ENCODE data around the gene LRMDA. TPM values are rescaled to one million over a fixed set of nuclear protein-coding genes. Genes with fewer than 3 reads are reported as not detected.

The LRMDA gene
- total RNA-seq, 1 experiment from 2014 or later = not detected

DNA sequence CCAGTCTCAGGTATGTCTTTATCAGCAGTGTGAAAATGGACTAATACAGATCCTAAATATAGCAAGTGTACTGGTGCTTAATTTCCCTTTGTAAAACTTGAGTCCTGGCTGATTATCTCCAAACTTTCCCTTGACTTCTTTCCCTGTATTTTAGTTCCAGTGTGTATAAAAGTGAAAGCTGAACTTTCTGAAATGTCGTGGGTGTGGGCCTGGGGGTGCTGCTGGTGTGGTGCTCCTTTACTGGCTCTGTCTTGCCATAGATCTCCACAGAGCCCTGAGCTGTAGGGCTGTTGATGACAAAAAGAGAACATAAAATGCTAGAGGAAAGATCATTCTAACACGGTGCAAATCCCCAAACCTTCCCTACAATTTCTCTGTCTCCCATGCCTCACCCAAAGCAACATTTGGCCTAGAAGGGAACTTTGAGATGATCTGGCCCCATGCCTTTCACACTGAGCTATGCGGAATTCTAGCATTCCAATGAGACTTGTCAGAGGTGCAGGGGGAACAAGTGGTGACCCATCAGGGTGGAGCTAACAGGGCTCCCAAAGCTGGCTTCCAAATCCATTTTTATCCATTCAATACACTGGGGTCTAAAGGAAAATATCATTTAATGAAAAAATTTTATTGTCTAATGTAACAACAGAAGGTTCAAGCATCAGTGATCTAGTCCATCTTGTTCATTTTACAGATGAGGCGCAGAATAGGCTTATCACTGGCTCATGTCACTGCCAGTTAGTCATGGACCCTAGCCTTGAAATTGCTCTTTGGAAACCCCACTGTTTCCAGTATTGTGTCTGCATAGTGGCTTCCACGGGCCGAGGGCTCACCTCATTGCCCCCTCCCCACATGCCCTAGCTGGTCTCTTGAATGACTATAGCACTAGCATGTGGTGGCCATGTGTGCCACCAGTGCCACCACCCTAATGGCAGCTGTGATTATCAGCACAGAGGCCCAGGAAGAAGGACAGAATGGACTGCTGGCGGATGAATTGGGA, 1000.9 kb downstream of the LRMDA start:
- DNase-seq (ENCODE audit: low read depth) = peak; percentile 74

DNA sequence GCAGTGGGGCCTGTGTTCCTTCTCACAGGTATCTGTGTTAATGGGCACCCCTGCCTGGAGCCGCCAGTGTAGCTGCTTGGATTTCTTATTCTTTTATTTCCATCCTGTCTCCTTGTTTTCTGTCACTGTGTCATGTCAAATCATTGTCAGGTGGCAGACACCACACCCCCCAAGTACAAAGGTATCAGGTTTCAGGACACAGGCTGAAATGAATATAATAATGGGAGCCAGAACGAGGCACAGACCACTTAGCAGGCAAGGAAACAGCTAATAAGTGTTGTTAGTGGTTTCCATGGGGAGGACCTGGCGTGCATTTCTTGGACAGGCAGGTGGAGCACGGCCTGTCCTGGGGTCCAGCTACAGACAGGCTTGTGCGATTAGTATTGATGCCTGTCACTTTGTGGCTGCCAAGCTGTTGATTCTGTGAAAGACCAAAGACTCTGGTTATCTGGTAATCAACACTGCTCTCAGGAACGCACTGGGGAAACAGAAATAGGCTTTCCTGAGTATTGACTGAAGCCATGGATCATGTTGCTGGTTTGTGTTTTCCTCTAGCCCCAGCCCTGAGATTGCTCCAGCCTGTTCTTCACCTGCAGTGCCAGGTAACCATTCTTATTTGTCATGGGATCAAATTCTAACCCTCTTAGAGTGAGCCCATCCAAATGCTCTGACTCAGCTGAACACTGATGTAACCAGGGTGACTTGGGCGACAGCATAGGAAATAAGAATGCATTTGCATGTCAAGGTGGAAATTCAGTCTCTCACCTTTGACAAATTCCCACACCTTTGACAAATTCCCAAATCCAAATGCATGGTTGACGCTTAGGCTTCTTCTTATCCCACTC, 1002.0 kb downstream of the LRMDA start:
- no peak for DNase-seq (ENCODE audit: low read depth)

DNA sequence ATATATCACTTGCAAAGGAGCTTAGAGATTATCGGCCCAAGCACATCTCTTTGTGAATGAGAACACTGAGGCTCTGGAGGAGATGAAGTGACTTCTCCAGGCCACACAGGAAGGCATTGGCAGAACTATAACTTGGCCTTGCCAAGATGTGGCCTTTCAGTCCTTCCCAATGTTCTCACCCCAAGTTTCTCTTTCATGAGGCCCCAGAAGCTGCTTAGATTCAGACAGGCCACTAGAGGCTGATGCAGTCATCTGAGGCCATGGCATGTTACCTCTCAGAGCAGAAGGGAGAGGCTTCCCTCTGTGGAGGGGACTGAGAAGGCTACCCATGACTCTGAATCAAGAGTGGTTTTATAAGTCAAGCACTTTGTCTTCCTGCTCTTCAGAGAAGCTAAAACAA, 1003.7 kb downstream of the LRMDA start:
- DNase-seq (ENCODE audit: low read depth) = no peak

DNA sequence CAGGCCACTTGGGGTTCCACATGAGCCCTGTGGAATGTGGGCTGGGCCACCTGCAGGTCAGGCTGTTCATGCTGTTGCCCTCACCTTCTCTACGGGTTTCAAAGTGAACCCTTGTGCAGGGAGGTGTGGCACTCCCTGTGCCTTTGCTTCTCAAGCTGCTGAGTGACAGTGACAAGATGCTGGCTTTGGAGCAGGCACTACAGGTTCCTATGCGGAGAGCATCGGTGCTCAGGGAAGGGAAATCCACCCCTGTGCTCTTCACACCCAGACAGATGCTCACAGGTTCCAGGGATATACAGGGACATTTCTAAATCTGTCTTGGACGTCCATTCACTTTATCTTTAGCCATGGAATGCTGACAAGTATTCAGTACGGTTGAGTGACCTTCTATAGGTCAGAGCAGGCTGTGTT, 1005.0 kb downstream of the LRMDA start:
- no peak for DNase-seq (ENCODE audit: low read depth)

DNA sequence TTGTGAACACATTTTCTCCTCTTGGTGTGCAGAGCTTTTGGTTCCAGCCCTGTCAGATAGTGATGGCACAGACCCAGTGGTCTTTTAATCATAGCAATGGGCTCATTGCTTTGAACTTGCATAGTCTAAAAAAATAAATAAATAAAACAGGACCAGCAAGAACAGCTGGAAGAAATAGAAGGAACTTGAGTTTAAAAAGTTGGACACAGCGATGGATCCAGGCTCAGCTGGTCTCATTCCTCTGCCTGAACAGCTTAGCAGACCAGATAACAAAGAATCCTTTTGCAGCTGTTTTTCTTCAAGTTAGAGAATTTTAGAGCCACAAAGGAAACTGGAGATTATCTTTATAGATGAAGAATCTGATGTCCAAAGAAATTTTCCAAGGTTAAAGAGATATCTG, 1005.6 kb downstream of the LRMDA start:
- no peak for DNase-seq (ENCODE audit: low read depth)

DNA sequence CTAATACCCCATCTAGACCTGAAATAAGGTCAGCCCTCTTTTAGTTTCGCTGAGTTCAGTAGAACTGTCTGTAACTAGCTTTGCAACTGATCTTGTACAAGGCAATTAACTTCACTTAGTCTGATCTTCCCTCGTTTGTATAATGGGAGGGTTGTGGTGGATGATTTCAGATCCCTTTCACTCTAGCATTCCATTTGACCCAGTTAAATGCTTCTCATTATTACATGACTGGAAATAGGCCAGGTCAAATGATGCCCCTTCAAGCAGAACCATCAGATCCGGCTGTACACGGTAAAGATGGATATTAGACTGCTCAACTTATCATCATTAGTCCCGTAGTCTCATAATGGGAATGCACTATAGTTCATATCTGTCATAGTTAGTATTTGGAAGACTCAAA, 1009.0 kb downstream of the LRMDA start:
- DNase-seq (ENCODE audit: low read depth) = no peak

DNA sequence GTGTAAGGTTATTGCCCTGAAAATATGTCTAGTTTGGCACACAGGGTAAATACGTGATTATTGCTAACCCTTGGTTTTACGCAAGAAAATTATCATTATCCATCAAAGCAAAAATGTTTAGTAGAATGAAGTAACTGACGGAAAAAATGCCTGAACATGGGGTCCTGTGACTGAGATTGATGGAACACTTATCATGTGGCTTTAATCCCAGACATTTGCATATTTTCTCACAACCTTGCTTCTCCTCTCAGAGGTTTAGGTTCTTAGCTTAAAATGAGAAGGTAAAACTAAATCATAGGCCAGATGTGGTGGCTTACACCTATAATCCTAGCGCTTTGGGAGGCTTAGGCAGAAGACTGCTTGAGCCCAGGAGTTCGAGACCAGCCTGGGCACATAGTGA, 1010.7 kb downstream of the LRMDA start:
- DNase-seq (ENCODE audit: low read depth) = no peak

DNA sequence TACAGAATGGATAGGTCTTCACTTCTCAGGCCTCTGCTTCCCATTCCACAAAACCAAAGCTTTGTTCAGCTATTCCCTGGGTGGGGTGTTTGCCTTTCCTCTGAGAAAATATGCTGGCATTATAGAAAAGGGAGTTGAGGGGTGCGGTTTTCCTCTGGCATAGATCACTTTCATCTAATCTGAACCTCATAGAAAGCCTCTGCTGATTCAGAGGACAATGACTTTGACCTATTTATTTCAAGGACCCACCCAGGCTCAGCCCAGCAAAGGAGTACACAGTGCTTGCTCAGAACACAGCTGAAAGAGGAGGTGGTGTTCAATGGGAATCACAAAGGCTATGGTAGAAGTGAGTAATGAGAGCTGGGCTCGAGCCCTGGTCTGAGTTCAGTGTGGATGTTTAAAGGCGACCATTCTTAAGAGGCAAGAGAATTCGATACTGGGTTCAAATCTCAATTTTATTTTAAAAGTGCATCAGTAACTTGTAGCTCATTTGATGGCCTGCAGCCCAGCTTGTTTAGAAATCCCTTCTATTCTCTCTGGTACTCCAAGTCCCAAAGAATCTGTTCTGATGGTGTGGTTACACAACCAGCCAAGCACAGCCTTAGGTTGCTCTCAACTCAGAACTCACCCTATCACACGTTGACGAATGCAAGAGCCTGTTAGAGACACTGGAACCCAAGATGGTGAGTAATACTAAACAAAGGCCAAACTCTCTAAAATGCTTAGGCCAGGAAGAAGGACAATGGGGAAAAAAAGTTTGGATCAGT, 1012.8 kb downstream of the LRMDA start:
- peak; percentile 19 for DNase-seq (ENCODE audit: low read depth)

DNA sequence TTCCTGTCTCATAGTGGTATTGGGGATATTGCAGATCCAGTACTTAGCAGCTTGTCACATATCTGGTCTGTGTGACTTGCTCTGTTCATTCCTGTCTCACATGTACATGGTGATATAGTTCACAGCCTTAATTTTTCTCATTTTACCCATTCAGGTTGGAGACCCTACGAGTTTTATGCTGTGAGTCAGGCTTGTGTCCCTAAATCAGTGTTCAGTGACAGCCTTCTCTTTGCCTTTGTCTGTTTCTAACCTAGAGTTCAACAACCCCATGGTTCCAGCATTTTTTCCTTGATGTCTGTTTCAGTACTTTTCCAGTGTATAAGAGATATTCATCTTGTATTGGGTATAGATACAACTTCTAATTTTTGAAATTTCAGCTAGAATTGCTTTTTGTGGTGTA, 1016.2 kb downstream of the LRMDA start:
- no peak for DNase-seq (ENCODE audit: low read depth)

DNA sequence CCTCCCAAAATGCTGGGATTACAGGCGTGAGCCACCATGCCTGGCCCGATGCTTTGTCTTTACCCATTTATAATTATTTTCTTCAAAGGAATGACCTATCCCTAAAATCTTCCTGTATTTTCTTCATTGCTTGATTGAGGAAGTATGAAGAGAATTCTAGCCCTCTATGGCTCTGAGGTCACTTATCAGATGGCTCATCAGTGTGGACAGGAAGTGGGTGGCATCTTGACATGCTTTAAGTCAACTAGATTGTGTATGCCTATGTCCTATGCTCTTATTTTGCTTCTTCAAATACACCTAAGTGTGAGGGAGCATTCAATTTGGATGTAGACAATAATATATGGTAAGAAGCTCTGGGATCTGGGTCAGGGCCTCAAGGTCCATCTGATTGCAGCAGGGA, 1020.5 kb downstream of the LRMDA start:
- DNase-seq (ENCODE audit: low read depth) = no peak

DNA sequence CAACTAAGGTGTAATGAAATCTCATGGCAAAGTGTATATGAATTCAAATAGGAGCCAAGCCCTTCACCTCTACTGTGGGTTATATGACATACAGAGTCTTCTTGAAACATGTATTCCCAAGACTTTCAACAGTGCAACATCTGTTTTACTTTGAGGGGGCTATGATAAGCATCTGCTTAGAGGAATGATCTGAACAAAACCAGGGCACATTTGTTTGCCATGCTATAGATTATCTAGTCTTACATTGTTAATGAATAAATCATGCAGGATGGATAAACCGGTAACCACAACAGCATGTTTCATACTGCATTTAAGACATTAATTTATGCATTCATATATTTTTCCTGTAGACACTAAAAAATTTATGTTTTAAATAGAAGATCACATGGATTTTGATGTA, 1021.9 kb downstream of the LRMDA start:
- DNase-seq (ENCODE audit: low read depth) = no peak

DNA sequence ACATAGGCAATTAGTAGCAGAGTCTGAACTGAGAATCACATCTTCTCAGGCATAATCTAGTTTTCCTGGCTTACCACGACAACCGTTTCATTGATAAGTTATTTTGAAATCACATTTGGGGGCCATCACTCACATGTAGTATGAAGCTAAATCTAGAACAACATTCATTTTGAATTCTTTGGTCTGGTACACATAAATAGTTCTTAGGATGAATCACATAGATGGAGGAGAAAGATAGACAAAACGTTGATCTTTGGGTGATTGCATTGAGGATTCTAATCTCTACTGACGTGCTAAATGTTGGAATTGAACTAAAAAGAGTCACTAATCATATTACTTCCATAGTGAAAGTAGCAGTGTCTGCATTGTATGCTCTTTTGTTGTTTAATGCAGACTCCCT, 1022.6 kb downstream of the LRMDA start:
- no peak for DNase-seq (ENCODE audit: low read depth)

DNA sequence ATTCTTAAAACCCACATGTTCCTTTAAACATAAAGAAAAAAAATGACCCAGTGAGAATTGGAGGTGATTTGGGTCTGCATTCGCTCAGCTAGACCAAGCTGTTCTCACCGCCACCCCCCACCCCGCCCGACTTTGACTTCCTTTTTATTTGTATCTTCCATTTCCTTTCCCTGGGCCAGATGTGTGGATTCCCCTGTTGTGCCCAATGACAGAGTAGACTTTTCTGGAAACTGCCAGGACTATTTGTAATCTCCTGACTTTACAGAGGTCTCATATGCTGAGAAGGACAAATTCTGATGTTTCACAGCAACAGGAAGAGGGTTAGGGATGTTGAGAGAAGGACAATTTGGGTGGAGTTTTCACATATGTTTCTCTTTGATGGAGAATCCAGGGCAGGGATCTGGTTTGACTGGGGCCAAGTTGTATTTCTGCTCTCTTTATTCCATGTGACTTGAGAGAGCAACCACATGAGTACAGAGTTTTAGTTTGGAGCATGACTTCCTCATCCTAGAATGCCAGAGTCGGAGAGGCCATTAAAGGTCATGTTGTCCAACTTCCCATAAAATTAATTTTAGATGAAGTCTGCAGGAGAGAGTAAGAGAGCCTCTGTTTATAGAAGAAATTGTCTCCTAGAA, 1023.2 kb downstream of the LRMDA start:
- no peak for DNase-seq (ENCODE audit: low read depth)

DNA sequence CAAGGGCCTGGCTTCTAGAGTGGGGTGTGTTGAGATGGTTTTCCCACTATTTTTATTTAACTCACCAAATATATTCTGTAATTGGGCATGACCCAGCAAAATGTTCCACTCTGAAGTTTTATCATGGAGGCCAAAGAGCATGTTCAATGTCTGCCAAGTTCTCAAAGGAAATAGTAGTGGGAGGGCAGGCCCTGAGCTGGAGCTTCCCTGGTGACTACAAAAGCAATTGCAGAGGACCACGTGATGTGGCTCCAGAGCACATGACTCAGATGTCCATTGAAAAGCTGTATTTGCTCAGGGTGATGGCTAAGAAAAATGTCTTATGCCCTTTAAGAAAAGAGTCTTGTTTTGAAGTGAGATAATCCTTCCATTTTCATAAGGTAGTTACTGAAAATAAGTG, 1024.8 kb downstream of the LRMDA start:
- no peak for DNase-seq (ENCODE audit: low read depth)

DNA sequence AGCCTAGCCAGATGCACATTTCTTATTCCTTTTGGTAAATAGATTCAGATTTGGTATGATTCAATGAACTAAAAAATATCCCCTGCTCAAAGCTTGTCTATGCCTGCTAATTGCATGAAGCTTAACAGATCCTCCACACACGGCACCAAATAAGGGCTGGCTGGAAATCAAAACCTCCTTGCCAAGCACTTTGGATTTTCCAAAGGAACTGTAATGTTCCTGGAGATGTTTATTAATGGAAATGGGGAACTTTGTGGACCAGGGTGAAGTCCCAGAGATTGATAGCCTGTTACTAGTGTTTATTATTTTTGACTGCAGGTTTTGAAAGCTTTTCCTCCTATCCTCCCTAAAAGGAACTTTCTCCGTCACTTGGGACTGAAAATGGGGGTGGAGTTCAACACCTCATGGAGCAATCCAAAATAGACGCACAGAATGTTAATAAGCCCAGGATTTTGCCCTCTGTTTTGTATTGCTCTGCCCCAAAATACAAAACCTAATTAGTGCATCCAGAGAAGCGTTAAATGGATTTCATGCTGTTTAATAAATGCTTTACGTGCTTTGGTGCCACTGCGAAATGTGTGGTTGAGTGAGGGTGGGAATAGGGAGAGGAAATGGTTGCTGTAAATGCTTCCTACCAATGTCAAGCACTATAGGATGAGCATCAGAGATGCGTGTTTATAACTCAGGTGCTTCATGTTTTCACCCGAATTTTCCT, 1027.7 kb downstream of the LRMDA start:
- no peak for DNase-seq (ENCODE audit: low read depth)

DNA sequence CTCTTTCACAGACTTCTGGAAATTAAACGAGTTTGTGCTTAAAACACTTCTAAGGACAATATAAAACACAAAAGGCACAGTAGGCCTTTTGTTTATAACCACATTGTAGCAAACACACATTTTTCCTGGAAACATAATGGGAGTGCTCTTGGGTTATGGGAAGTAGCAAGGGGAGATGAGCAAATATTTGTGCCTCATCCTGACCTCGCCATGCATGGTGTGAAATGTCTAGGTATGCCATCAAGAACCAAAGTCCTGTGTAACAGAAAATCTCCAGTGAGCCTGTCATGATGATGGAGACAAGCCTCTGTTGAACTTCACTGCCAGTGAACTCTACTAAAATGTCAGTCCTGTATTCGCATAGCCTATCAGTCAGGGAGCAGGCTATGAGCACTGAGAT, 1029.6 kb downstream of the LRMDA start:
- no peak for DNase-seq (ENCODE audit: low read depth)

DNA sequence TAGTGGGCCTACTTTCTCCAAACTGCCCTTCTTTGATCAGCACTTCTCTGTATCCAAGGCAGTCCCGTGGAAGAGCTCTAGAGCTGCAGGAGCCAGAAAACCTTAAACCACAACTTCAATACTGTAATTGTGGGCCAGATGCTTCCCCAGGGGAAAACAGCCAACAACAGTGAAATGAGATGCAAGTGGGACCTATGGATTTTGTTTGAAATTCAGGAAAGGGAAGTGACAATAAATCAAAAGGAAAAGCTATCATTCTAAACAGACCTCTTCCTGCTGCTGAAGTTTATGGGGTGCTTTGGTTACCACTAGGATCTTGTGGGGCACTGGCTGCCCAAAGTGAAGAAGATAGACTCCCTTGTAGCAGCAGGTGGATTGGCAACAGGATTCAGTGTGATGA, 1031.7 kb downstream of the LRMDA start:
- no peak for DNase-seq (ENCODE audit: low read depth)

DNA sequence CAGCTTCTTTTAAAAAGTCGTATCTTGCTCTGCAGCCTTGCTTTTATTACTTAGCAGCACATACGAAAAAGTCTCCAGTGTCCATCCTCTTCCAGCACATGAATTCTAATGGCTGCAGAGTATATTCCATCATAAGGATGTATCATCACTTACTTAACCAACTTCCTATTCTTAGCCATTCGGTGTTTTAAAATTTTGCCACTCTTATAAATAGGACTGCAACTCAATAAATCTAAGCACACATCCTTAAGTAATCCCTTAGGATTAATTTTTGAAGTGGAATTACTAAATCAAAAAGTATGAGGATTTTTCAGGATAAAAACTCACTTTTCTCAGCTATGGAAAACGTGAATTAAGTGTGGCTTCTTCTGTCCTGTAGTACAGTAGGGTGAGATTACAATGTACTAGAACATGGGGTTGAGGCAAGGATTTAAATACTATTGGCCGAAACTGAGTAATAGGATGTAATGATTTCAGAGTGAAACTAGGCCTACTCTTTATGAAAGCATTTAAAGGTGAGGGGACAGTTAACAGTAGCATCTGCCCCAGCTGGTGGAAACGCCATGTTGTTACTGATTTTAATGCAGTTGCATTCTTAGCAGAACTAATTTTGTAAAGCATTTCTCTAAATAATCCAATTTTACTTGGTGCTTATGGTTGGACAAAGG, 1035.5 kb downstream of the LRMDA start:
- no peak for DNase-seq (ENCODE audit: low read depth)

DNA sequence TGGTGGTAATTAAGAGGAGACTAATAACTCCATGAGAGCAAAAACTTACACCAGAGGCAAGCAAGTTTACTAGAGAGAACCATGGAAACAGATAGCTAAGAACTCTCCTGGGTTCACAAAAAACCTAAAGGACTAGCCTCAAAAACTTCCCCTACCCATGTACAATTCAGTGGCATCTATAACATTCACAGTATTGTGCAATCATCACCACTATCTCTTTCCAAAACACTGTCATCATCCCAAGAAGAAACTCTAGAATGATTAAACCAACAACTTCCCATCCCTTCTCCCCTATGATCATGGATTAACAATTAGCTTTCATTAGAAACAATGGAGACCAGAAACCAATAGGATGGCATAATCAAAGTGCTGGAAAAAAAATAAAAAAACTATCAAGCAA, 1038.3 kb downstream of the LRMDA start:
- no peak for DNase-seq (ENCODE audit: low read depth)

DNA sequence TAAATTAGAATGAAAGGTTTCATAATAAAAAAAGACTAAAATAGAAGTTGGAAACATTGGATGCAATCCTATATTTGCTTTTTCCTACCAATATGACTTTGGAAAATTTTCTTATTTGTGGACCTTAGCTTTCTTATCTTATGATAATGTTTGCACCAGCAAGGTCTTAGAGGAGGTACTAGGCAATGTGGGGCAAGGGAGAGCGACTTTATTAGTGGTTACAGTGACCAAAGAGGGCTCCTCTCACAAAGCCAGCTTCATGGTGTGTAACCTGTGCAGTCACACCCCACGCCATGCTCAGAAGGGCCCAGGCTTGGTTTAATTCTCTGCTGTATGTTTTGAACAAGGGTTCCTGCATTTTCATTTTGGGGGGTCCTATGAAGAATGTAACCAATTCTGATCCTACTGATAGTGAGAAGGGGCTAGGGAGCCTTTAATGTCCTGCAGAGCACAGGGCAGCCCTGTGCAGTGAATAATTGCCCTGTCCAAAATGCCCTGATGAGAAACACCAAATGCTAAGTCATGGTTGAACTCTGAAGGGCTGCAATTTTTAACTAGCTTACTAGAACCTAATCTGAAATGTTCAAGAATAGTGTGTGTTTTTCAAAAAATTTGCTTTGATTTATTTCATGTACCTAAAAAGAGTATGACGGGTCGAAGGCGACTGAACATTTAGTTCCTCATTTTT, 1047.8 kb downstream of the LRMDA start:
- DNase-seq (ENCODE audit: low read depth) = no peak

Data from Daoy (cell line).